Ovary (tissue), 9 donors: ENCODE data around the gene FMN1. TPM values are rescaled to one million over a fixed set of nuclear protein-coding genes. Genes with fewer than 3 reads are reported as not detected.

Experiments
- DNase-seq, 5 donors: peaks; one replicate each; pipeline ENCODE4 v3.0.0-alpha.2; 2019 to 2020
- H3K27ac ChIP-seq, 2 donors: fragments of 200-600 bp; one replicate each; pipeline versions ENCODE4 v1.5.1 to v1.8.0; 2019 to 2022
- H3K27me3 ChIP-seq: fragments of 200-600 bp; one replicate; pipeline ENCODE4 v1.8.0; 2022
- H3K36me3 ChIP-seq: fragments of 200-600 bp; sonication (generic); one replicate; pipeline ENCODE4 v1.5.1; 2019
- H3K4me1 ChIP-seq: one replicate; pipeline ENCODE4 v1.8.1; 2013; ENCODE audit warnings: mild to moderate bottlenecking, moderate library complexity; ENCODE audit not compliant: insufficient read depth
- H3K4me3 ChIP-seq: fragments of 200-600 bp; sonication (generic); one replicate; pipeline ENCODE4 v1.5.1; 2017
- H3K9me3 ChIP-seq, 2 donors: fragments of 200-600 bp in 1 of 2; sonication (generic) in 1 of 2; one replicate each; pipeline versions ENCODE4 v1.5.1 to v1.8.1; 2013 to 2019; ENCODE audit warnings: mild to moderate bottlenecking in 1 of 2, moderate library complexity in 1 of 2
- EP300 ChIP-seq: sonication (generic); formaldehyde crosslinking; IDR thresholded peaks from one replicate; pipeline ENCODE4 v1.6.1; 2017; ENCODE audit warnings: antibody characterized with exemption
- POLR2A ChIP-seq: fragments of 450-650 bp; IDR thresholded peaks from one replicate; pipeline ENCODE4 v1.6.1; 2017; ENCODE audit warnings: antibody characterized with exemption, mild to moderate bottlenecking, moderate library complexity
- WGBS, 3 donors: extraction: QIAGEN DNeasy Blood & Tissue Kit in 1 of 3; methylation state at CpG; one replicate each; pipeline versions ENCODE4 v1.1.5 to v1.1.7; 2013 to 2017; 5-methylcytosine and 5-hydroxymethylcytosine counted together
- intact Hi-C, 4 donors: fragments of 100-400 bp; cut with DNase I; formaldehyde crosslinking; loops; one replicate each; pipeline versions ENCODE4 v1.11.0 to v1.15.1; 2022 to 2023
- polyA plus RNA-seq, 2 donors: library from polyadenylated mRNA; stranded (reverse); fragments of 200-250 nt in 1 of 2; fragments of 350-450 nt in 1 of 2; fragmentation: Illumina TruSeq in 1 of 2; extraction: RNeasy Lipid Tissue Mini Kit (QIAGEN cat#74804) in 1 of 2; gene quantifications; one replicate each; pipeline ENCODE4 v1.2.3, GENCODE V29; 2013 to 2014
- total RNA-seq, 7 donors: library from RNA; depleted of rRNA in 2 of 7; stranded (reverse); fragments of >200 nt in 2 of 7; fragmentation: NEBNext Ultra II Directional in 3 of 7; extraction: Animal tissue kit (Norgen Biotek cat#: 25700) in 3 of 7; gene quantifications; one replicate each; pipeline versions ENCODE4 v1.1.0 to v1.2.4, GENCODE V29; 2016 to 2023
- TF ChIP-seq, protein P1 (sequence below), 3 donors: fragments of 450-650 bp in 2 of 3; fragments of 200-600 bp in 1 of 3; IDR thresholded peaks; one replicate each; pipeline versions ENCODE4 v1.5.1 to v1.8.0; 2016 to 2022; ENCODE audit warnings: antibody characterized with exemption in 3 of 3, mild to moderate bottlenecking in 1 of 3
- donor health status: DM: no; HTN: no; CAD: no; lungs with moderate emphysema.
- donor health status: DM: no; HTN: no; CAD: no.
- donor health status: Bipolar disorder and iron deficiency.
- donor health status: DM: yes; HTN: yes; CAD: no.
- donor health status: DM: no; HTN: no; CAD: no.
- donor health status: DM: yes; HTN: yes; CAD: no.

Gene FMN1
- total and polyA plus RNA-seq, 9 donors, result 0.13 to 16.9 (median 2.6) TPM

DNA sequence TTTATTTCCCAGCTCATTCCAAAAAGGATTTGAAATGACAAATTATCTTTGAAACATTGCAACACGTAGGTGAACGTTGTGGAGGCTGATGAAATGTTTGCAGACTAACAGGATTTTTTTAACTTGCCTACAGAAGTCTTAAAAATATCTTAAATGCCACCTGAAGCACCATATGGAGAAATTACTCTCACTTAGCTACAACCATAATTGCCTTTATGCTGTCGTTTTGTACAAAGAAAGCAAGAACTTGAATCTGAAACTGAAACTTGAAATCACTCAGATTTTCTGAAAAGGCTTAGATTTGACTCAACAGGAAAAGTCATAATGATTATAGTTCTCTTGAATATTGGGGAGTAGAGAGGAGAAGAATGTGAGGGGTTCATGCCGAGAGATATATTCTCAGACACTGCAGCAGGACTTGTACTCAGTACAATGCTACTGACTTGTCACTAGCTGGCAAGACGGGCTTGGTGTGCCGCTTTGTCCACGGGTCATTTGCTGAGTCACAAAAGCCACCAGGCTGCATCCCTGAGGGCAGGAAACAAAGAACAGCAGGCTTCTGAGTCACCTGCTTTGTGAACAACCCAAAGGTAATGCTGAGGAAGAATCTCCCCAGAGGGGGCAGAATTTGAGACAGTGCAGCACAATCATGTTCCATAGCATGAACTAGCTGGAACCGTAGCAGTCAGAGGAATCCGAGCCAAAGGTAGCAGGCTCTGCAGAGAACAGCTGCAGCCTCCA, 7.1 kb upstream of the FMN1 start:
- 33 to 45% (median 44%) methylated on average over 9 of the region's 9 CpGs for WGBS, 3 donors
- Histone ChIP-seq H3K36me3 (no peaks in the 10 kb centered on the region), H3K4me3 (no peak overlapping the region), H3K4me1 (no peaks in the 10 kb centered on the region), H3K9me3 (no peaks in the 10 kb centered on the region), H3K27me3 (no peaks in the 10 kb centered on the region), H3K27ac (no peak overlapping the region)
- TF ChIP-seq, protein P1, sequence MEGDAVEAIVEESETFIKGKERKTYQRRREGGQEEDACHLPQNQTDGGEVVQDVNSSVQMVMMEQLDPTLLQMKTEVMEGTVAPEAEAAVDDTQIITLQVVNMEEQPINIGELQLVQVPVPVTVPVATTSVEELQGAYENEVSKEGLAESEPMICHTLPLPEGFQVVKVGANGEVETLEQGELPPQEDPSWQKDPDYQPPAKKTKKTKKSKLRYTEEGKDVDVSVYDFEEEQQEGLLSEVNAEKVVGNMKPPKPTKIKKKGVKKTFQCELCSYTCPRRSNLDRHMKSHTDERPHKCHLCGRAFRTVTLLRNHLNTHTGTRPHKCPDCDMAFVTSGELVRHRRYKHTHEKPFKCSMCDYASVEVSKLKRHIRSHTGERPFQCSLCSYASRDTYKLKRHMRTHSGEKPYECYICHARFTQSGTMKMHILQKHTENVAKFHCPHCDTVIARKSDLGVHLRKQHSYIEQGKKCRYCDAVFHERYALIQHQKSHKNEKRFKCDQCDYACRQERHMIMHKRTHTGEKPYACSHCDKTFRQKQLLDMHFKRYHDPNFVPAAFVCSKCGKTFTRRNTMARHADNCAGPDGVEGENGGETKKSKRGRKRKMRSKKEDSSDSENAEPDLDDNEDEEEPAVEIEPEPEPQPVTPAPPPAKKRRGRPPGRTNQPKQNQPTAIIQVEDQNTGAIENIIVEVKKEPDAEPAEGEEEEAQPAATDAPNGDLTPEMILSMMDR (IDR thresholded peaks at IDR 0.05), result no peak
- no peak for TF ChIP-seq POLR2A
- DNase-seq, result no peak
- intact Hi-C loops, result no loop called here

DNA sequence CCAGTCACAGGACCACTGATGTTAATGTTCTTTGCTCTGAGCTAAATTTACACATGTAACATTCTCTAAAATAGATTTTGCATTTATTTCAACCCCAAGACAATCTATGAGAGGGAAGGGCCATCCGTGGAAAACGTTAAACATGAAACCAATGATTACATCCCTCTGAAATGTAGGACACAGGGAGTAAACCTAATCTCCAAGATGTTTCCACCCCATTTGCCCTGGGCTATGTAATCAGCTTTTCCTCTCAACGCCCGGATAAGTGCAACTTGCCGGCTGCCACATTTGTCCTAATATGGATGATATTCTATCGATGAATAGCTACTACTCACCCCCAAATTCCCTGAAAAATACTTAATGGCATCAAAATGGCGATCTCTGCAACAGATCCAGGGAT, 6.4 kb upstream of the FMN1 start:
- H3K4me3 ChIP-seq, result no peak overlapping the region
- no peak for DNase-seq
- no peaks in the 10 kb centered on the region for H3K4me1 ChIP-seq
- WGBS, 3 donors, result 56 to 82% (median 60%) methylated on average over 7 of the region's 7 CpGs
- TF ChIP-seq EP300 (no peak), POLR2A (no peak)
- TF ChIP-seq, protein P1 (IDR thresholded peaks at IDR 0.05), result no peak
- no peaks in the 10 kb centered on the region for H3K27me3 ChIP-seq
- no peak overlapping the region for H3K27ac ChIP-seq
- no peaks in the 10 kb centered on the region for H3K9me3 ChIP-seq
- intact Hi-C loops, result no loop called here
- no peaks in the 10 kb centered on the region for H3K36me3 ChIP-seq

DNA sequence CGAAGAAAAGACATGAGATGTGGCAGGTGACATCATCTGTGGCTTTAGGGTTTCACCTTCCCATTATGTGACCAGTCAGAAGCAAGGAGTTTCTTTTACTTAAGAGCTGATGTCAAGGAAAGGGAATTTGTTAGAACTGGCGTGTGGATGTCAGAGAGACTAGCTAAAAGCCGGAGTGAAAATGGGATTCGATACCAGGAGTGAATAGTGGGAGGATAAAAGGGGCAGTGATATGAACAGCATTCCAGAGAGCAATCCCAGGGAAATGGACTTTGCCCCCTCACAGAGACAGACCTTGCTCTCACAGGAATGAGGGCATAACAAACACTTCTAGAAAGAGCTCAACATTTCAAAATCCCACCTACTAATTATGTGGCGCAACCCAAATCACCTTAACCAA, 5.9 kb upstream of the FMN1 start:
- no peaks in the 10 kb centered on the region for H3K4me1 ChIP-seq
- no peak for DNase-seq
- no peak overlapping the region for H3K4me3 ChIP-seq
- no peaks in the 10 kb centered on the region for H3K36me3 ChIP-seq
- H3K27ac ChIP-seq, result no peak overlapping the region
- H3K27me3 ChIP-seq, result no peaks in the 10 kb centered on the region
- H3K9me3 ChIP-seq, result no peaks in the 10 kb centered on the region
- TF ChIP-seq, protein P1 (IDR thresholded peaks at IDR 0.05), result no peak
- no peak for TF ChIP-seq EP300
- TF ChIP-seq POLR2A, result no peak
- WGBS, 3 donors, result 38 to 67% (median 52%) methylated on average over 5 of the region's 5 CpGs
- intact Hi-C loops, result no loop called here

DNA sequence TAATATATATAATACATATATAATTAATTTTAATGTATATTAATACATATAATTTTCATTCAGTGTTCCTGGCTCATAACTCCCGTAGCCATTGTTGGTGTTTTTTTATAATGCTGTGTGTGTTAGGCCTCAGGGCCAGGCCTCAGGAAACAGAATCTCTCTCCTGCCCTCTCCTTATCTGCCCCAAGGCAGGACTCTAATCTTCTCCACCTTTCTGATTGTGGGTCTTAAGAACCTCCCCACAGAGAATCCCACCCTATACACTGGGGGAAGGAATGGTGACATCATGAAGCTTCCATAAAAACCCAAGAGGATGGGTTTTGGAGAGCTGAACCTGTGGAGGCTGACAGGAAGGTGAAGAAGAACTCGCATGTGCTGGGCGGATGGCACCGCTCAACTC, 4.0 kb upstream of the FMN1 start:
- intact Hi-C loops, result no loop called here
- Histone ChIP-seq H3K27ac (no peak overlapping the region), H3K4me1 (peaks cover 3% of the 10 kb centered on the region), H3K9me3 (no peaks in the 10 kb centered on the region), H3K4me3 (no peak overlapping the region), H3K36me3 (no peaks in the 10 kb centered on the region), H3K27me3 (no peaks in the 10 kb centered on the region)
- 90 to 94% (median 91%) methylated on average over 4 of the region's 4 CpGs for WGBS, 3 donors
- TF ChIP-seq EP300 (no peak), POLR2A (no peak)
- TF ChIP-seq, protein P1 (IDR thresholded peaks at IDR 0.05), result no peak
- DNase-seq, result no peak
